Epithelial cell of proximal tubule (primary cell): ENCODE measurements around the gene ARHGEF39. TPM values are rescaled to one million over a fixed set of nuclear protein-coding genes. Genes with fewer than 3 reads are reported as not detected.

Source experiments
- DNase-seq: peaks from one replicate; pipeline ENCODE4 v3.0.0-alpha.2; 2011; ENCODE audit warnings: low read depth
- H3K4me3 ChIP-seq: 2 replicates; pipeline ENCODE4 v1.5.1; 2011; ENCODE audit warnings: low read depth, mild to moderate bottlenecking, low read length
- CTCF ChIP-seq: conservative IDR thresholded peaks from 2 replicates; pipeline ENCODE4 v1.5.1; 2012; ENCODE audit warnings: low read depth, mild to moderate bottlenecking, low read length
- total RNA-seq: library from RNA; depleted of rRNA; stranded (reverse); fragments of >200 nt; gene quantifications from 2 replicates; pipeline ENCODE4 v1.2.3, GENCODE V29; 2015

ARHGEF39 gene
- total RNA-seq, 1 donor from 2014 or later = 17.5 TPM

- no peak for DNase-seq
- no peak for TF ChIP-seq CTCF
Measured at GRCh38 chr9:35700942-35701341, 35.9 kb upstream of the ARHGEF39 start.

DNA sequence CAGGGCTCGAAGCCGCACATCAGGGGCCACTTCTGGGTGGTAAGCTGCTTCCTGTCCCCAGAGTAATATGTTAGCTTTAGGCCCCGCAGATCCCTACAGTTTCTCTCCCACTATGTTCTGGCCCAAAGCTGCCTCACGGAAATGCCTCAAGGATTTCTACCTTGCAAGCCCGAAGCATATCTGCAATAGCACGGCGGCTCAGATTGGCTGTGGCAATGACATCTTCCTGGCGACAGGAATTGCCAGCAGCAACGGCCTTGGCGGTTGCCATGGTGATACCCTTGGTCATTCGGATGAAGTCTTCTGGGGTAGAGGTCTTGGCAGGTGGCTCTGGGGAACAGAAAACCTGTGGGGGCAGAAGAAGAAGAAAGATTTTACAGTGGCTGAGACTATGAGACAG, 35.0 kb upstream of the ARHGEF39 start:
- H3K4me3 ChIP-seq = no peak overlapping the region
- no peak for DNase-seq
- TF ChIP-seq CTCF = no peak

More at GRCh38 chr9:35700942-35701341, 35.9 kb upstream of the ARHGEF39 start:
- H3K4me3 ChIP-seq = no peak overlapping the region

GRCh38 chr9:35698231-35698630, 33.2 kb upstream of the ARHGEF39 start:
- DNase-seq = no peak
- no peak overlapping the region for H3K4me3 ChIP-seq
- TF ChIP-seq CTCF = no peak

DNA sequence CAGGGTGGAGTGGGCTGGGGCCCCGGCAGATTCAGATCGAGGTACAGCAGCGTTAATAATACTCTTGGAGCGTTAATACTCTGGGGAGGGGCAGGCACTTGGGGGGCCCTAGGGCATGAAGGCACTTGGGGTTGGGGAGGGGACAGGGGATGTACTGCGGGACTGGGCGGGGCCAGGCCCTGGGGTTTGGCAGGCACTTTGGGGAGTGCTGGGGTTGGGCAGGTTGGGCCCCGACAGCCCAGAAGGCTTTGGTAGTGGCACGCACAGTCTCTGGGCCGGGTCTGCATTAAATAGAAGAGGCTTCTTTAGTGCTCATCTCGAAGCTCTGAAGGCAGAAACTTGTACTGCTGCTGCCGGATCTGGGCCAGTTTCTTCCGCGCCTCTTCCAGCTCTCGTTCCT, 32.5 kb upstream of the ARHGEF39 start:
- no peak for TF ChIP-seq CTCF
- no peak overlapping the region for H3K4me3 ChIP-seq
- DNase-seq = no peak

- no peak overlapping the region for H3K4me3 ChIP-seq
- peak; percentile 90 for TF ChIP-seq CTCF
- no peak for DNase-seq
Measured at GRCh38 chr9:35696520-35697215, 31.7 kb upstream of the ARHGEF39 start.

DNA sequence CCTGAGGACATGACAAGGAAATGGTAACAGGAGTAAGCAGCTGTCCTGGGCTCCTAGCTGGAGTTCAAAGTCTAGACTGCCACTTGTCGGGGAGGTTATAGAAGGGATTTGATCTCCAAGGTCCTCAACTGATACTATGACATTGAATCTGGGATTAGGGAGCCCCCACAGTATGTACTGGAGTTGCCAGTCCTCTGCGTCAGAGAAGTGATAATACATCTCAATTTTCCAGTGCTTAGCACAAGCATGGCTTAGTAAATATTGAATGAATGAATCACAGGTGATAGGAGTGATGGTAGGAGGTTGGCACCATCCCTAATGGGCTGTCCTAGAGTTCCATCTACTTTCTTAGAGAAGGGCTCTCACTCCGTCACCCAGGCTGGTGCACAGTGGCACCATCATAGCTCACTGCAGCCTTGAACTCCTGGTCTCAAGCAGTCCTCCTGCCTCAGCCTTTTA, 31.0 kb upstream of the ARHGEF39 start:
- DNase-seq = no peak
- TF ChIP-seq CTCF = no peak
- no peak overlapping the region for H3K4me3 ChIP-seq

DNA sequence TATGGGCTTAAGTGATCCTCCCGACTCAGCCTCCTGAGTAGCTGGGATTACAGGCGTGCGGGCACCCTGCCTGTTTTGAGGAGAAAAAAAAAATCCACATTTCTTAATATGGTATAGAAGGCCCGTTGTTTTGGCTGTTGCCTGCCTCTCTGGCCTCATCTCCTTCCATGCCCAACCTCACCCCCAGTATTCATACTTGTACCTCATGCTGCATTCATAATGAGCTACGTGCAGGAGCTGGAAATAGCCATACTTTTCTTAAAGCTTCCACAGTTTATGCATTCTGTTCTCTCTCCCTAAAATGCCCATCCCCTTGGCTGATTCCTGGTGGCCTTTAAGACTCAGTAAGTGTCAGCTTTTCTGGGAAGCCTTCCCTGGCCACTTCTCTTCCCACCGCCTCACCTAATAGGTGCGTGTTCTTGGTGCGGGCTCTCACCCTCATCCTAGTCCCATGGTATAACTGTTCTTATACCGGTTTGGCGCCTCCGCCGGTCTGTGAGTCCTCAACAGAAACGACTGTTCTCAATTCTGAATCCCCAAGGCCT, 26.8 kb upstream of the ARHGEF39 start:
- H3K4me3 ChIP-seq = no peak overlapping the region
- TF ChIP-seq CTCF = no peak
- no peak for DNase-seq
